Esophagus muscularis mucosa (tissue), 4 donors: ENCODE data around the gene SLC38A8.

Experiments used
- EP300 ChIP-seq: sonication (generic); formaldehyde crosslinking; IDR thresholded peaks from one replicate; pipeline ENCODE4 v1.6.1; 2017; ENCODE audit warnings: antibody characterized with exemption
- POLR2A ChIP-seq: fragments of 450-650 bp; IDR thresholded peaks from one replicate; pipeline ENCODE4 v1.6.1; 2017; ENCODE audit warnings: antibody characterized with exemption, moderate library complexity, mild to moderate bottlenecking, low read depth
- TF ChIP-seq, protein P1 (sequence below), 3 experiments: fragments of 200-600 bp in 2 of 3; fragments of 450-650 bp in 1 of 3; sonication (generic) in 2 of 3; IDR thresholded peaks; one replicate each; pipeline ENCODE4 v1.5.1; 2017 to 2019; ENCODE audit warnings: antibody characterized with exemption in 3 of 3, mild to moderate bottlenecking in 2 of 3, moderate library complexity in 1 of 3

DNA sequence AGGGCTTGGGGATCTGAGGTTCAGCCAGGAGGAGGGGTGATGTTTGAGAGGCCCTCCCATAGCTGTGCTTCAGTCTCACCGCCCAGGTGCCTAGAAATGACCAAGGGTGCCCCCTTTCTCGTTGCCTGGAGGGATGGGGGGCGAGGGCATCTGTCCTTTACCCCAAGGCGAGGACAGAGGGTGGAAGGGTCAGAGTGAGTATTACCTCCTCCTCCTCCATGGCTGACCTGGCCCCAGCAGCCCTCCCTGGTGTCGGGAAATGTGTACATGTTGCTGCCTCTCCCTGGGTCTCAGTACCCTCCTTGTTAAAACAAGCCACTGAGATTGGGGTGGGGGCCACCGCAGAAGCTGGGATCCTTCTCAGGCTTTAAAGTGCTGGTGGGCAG, 72.2 kb downstream of the SLC38A8 start:
- TF ChIP-seq, protein P1, sequence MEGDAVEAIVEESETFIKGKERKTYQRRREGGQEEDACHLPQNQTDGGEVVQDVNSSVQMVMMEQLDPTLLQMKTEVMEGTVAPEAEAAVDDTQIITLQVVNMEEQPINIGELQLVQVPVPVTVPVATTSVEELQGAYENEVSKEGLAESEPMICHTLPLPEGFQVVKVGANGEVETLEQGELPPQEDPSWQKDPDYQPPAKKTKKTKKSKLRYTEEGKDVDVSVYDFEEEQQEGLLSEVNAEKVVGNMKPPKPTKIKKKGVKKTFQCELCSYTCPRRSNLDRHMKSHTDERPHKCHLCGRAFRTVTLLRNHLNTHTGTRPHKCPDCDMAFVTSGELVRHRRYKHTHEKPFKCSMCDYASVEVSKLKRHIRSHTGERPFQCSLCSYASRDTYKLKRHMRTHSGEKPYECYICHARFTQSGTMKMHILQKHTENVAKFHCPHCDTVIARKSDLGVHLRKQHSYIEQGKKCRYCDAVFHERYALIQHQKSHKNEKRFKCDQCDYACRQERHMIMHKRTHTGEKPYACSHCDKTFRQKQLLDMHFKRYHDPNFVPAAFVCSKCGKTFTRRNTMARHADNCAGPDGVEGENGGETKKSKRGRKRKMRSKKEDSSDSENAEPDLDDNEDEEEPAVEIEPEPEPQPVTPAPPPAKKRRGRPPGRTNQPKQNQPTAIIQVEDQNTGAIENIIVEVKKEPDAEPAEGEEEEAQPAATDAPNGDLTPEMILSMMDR (IDR thresholded peaks at IDR 0.05) = no peak
- TF ChIP-seq EP300 (no peak), POLR2A (no peak)
